HG02884 (cell line): Measurements from ENCODE around the gene ITGA1.
"Not testable (repeated sequence)": the region's sequence is repeated elsewhere in the genome, so short reads cannot be mapped to it uniquely, and the experiment has no call there.

Experiments
- ATAC-seq: cut with Tn5 transposase; IDR thresholded peaks from one replicate; pipeline ENCODE4 v1.9.1; 2021; ENCODE audit warnings: mild to moderate bottlenecking, moderate library complexity; ENCODE audit not compliant: unreplicated experiment

ITGA1 gene

GRCh38 chr5:52947208-52947607, 159.5 kb downstream of the ITGA1 start:
- no peak for ATAC-seq

DNA sequence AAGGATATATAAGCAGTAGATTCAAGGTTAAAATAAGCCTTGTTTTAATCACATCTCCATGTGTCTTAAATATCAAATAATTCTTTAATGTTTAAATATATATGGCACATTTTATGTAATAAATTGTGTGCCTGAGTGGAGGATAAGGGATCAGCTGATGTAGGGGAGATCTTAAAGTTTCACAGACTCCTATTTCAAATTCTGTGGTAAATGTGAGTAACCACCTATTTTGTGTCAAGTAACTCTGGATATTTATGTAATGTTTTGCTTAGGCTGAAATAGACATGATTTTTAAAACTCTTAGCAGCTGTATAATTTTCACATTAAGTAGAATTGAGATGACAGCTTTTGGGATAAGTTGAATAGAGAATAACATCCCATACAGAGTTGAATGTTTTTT, 160.1 kb downstream of the ITGA1 start:
- no peak for ATAC-seq

- ATAC-seq: peak; percentile 99
Measured at GRCh38 chr5:52948418-52949076, 160.8 kb downstream of the ITGA1 start.

- no peak for ATAC-seq
Measured at GRCh38 chr5:52950686-52951085, 163.0 kb downstream of the ITGA1 start.

DNA sequence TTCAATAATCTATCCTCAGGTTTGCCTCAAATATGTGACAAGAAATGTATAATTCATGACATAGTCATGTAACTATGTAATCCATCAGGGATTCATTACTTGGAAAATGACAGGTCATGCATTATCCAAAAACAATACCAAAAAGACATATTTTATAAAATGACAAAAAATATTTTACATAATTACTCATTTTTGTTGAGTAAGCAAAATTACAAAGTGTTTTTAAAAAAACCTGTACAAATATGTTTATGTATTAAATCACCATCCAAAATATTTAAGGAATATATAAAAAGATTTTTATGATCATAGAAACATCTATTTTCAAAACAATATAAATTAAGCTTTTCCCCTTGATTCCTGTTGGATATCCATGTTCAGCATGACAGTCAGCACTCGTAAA, 164.8 kb downstream of the ITGA1 start:
- no peak for ATAC-seq

DNA sequence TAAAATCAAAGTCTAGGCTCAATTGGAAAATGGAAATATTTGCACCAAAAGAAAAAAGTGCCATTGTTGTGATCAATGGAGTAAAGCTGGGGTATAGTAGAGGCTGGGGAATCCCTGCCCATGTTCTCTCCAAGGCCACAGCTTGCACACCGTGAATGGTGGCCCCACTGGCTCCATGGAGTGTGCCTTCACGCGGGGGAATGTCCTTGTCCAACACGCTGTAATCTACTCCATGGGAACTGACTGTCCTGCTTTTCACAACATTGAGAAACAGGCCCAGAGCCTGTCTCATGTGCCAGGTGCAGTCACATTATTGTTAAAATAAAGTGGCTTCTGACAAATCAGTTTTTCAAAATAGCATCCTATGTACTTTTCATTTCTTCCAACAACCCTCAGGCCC, 168.3 kb downstream of the ITGA1 start:
- no peak for ATAC-seq

DNA sequence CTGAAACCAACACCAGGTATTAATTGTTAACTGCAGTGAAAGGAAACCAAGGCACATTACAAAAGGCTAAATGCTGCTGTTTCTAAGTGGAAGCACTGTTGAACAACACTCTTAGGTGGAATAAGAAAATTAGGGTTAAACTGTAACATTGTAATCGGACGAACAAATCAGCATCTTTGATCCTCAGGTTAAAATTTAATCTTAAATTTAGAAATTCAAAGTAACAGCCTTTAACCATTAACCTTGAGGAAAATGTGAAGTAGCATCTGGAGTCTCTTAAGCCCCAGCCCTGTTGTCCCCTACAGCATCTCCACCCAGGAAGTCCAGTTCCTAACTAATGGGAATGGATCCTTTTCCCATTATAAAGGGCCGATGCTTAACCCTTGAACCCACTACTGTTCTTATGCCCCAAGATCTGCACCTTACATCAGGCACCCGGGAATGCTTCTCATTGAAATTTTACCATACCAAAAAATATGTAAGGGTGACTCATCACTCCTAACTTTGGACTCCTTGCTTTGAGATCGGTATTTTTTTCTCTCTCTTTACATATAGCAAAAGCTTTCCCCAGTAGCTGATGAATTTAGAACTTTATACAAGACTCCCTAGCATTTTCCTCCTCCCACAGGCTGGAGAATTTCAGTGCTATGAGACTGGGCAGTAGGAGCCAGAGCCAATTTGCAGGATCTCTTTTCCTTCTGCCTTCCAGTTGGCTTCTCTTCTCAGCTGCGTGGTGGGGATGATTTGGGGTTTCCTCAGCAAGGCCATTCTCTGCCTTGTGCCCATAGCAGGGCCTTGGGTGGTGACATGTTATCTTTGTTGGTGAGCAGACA, 169.4 kb downstream of the ITGA1 start:
- no peak for ATAC-seq

GRCh38 chr5:52961274-52961681, 173.6 kb downstream of the ITGA1 start:
- ATAC-seq: no peak

GRCh38 chr5:52963636-52964035, 175.9 kb downstream of the ITGA1 start:
- no peak for ATAC-seq

DNA sequence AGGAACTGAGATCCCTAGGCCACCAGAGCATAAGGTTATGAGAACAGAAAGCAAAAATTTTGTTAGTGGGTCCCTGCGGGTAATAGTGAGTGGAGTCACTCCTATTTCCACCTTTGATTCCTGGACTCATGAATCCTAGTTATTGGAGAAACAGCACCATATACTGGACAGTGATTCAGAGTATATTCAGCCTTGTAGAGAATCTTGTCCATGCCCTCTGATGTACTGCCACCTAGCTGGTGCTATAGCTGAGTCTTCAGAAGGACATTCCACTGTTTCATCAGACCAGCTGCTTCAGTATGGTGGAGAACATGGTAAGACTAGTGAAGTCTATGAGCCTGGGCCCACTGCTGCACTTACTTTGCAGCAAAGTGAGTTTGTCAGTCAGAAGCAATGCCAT, 176.4 kb downstream of the ITGA1 start:
- no peak for ATAC-seq

GRCh38 chr5:52976157-52976556, 188.4 kb downstream of the ITGA1 start:
- not testable (repeated sequence) for ATAC-seq

DNA sequence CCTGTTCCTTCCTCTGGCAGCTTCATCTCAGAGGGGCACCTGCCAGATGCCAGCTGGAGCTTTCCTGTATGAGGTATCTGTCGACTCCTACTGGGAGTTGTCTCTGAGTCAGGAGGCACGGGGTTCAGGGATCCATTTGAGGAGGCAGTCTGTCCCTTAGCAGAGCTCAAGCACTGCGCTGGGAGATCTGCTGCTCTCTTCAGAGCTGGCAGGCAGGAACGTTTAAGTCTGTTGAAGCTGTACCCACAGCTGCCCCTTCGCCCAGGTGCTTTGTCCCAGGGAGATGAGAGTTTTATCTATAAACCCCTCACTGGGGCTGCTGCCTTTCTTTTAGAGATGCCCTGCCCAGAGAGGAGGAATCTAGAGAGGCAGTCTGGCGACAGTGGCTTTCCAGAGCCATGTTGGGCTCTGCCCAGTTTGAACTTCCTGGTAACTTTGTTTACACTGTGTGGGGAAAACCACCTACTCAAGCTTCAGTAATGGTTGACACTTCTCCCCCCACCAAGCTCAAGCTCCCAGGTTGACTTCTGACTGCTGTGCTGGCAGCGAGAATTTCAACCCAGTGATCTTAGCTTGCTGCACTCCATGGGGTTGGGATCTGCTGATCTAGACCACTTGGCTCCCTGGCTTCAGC, 189.7 kb downstream of the ITGA1 start:
- no peak for ATAC-seq

- no peak for ATAC-seq
Measured at GRCh38 chr5:52981507-52981906, 193.8 kb downstream of the ITGA1 start.

DNA sequence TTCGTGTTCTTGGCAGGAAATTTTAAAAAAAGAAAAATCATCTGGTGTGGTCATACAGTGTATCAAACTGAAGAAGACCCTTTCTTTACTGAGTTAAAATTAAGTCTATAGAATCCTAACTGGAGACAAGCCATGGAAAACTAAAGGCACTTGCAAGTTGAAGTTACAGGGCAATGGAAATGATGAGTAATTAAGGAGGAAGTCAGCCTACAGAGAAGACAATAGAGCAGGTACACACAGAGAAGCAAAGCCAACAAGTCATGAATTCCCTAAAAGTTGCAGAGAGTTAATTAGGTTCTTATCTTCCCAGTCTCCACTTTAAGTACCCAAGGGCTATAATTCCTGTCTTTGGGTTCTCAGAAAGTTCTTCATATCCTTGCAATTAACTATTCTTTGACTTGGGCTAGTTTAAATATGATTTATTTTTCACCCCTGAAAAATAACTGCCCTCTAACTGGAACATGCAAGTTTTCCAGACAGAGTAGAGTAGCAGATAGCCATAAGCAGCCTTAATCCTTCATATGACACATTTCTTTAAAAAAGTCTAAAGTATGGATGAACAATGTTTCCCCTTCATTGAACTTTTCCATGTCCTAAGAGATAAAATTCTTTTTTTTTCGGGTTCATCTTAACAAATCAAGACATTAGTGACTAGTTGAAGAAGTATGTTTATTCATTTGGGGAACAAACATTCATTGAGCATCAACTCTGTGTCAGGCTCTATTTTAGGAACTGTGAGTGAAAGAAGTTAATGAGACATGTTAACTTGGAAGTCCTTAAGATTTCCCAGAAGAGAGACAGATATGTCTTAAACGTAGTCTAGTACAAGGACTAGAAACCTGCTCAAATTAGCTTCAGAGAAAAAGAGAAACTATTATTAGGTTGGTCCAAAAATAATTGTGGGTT, 196.3 kb downstream of the ITGA1 start:
- ATAC-seq: no peak

DNA sequence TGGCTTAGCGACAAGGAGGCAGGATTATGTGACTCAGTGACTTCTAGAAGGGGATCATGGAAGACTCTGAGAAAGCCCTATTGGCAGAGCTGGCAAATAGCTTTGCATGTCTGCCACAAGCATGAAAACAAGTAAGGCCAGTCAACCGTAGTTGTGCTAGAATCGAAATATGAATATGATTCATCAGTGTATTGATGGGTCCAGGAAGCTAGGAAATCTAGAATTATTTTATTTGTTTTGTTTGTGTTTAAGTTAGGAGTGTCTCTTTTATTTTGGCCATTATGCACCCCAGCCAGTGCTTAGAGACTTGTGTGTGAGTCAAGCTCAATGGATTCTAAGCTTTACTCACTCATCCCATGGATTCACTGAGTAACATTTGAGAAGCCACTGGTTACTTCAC, 197.6 kb downstream of the ITGA1 start:
- no peak for ATAC-seq

DNA sequence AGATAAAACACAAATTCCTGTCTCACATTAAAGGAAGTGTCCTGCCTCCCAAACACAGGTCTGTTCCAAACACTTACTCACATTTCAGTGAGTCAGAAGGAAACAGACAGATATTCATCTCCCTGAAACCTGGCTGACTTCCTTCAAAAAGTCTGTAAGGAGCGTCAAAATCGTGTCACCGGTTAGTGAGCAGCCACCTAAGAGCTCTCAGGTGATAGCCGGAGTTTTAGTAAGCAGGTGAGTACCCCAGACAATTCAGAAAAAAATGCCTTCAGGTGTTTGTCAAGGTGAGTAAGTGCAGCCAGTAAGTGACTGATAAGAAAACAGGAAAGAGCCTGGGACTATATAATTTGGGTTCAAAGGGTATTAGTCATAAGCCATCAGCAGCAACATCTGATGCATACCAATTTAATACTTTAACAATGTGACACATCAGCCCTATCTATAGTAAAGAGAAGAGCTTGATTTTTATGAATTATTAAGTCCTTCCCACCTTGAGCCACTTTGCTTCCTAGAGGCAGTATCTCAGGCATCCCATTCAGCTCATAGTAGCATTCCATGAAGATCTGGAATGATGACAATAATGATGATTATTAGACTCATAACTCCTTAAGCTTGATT, 200.1 kb downstream of the ITGA1 start:
- no peak for ATAC-seq

DNA sequence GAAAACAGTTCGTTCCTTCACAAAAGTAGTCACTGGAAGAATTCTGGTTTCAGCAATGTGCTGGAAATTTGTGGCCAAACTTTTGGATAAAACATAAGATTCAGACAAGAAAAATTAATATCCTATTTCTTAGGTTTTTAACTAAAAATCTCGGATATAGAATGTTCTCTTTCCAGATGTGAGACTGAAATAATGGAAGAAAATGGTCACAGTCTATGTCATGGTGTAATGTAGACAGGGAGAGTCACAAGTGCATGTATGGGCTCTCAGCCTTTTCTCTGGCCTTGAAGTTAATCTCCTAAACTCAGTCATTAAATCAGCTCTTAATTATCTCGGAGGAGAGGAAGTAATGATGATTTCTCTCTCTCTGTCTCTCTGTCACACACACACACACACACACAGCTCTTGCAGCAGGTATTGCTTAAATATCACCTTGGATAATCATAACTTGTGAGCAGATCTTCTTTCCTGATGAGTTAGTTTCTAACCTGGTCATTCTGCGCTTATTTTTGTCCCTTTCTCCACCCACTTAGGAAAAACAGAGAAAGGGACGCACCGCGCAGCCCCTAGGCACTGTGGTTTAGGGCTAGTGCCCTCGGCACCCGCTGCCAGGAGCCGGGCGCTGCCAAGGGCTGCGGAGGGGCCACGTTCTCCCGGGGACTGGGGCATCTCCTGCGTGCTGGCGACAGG, 200.8 kb downstream of the ITGA1 start:
- peak; percentile 8 for ATAC-seq

DNA sequence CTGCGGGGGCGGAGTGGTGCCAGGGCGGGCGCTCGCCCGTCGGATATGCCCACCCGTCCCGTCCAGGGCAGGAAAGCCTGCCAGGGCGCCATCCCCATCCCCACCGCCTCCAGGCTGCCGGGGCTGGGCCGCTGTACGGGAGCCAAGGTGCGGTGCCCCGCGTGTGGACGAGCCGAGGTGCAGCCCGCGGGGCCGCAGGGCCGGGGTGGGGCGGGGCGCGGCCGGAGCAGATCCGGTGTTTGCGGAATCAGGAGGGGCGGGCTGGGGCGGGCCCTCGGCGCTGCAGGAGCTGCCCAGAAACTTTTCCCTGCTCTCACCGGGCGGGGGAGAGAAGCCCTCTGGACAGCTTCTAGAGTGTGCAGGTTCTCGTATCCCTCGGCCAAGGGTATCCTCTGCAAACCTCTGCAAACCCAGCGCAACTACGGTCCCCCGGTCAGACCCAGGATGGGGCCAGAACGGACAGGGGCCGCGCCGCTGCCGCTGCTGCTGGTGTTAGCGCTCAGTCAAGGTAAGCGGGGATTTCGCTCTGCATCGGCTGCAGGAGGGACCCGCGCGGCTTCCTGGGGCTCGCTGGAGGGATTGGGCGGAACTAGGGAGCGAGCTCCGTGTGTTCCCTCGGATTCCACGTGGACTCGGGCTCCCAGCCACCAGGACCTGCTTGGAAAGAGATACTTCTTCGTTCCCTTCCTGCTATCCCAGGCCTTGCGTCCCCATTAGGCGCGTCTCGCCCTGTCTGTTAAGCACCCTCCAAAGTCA, 201.5 kb downstream of the ITGA1 start, which contains the start of gene ITGA2:
Gene ITGA2 (plus strand): TSS at position 328 of the 756 bp plus-strand sequence. CDS start 117 bp downstream, at position 445.
- peak; percentile 49 for ATAC-seq
